Ectodermal cell (in vitro differentiated cells): ENCODE results near the gene LRP1B.

ENCODE experiments used
- H3K27ac ChIP-seq: 2 replicates; pipeline ENCODE4 v1.7.0; 2013; ENCODE audit warnings: mild to moderate bottlenecking, low read depth, low read length; ENCODE audit not compliant: insufficient read depth, poor library complexity, severe bottlenecking
- H3K27me3 ChIP-seq: 2 replicates; pipeline ENCODE4 v1.7.0; 2013; ENCODE audit warnings: mild to moderate bottlenecking, low read length; ENCODE audit not compliant: insufficient read depth, control insufficient read depth, poor library complexity, severe bottlenecking
- H3K36me3 ChIP-seq: one replicate; pipeline ENCODE4 v1.7.0; 2013; ENCODE audit warnings: low read length; ENCODE audit not compliant: control insufficient read depth, insufficient read depth
- H3K4me1 ChIP-seq: one replicate; pipeline ENCODE4 v1.7.0; 2013; ENCODE audit warnings: low read length; ENCODE audit not compliant: control insufficient read depth, insufficient read depth
- H3K4me3 ChIP-seq: 2 replicates; pipeline ENCODE4 v1.7.0; 2013; ENCODE audit warnings: low read depth, low read length, control low read depth; ENCODE audit not compliant: insufficient read depth
- H3K9me3 ChIP-seq: 2 replicates; pipeline ENCODE4 v1.7.0; 2013; ENCODE audit warnings: mild to moderate bottlenecking, low read length, moderate library complexity; ENCODE audit not compliant: control insufficient read depth
- WGBS, 2 experiments: methylation state at CpG; one replicate each; pipeline ENCODE4 v1.1.7; 2013; ENCODE audit warnings: missing lambda C conversion rate in 2 of 2; 5-methylcytosine and 5-hydroxymethylcytosine counted together

The LRP1B gene

DNA sequence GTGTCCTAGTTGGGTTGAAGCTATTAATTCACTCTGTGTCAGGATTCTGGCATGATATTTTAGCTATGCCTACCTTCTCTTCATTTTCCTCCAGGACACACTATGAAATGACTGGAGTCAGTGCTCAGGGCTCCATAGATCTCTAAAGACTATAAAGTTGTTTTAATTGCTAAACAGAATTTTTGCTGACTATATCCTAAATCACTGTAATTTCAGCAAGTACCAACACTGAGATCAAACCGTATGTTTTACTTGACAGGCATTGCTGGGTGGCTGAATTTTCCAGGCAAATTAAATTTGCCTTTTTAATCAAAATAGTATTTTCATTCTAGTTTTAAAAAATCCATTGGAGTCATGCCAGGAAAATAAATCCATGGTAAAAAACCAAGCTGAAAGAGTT, 138.1 kb downstream of the LRP1B start:
- Histone ChIP-seq H3K27me3 (no peaks in the 10 kb centered on the region), H3K4me3 (no peak overlapping the region), H3K4me1 (no peaks in the 10 kb centered on the region), H3K36me3 (no peaks in the 10 kb centered on the region), H3K27ac (no peak overlapping the region), H3K9me3 (no peaks in the 10 kb centered on the region)
- 90 to 100% methylated on average over 1 of the region's 1 CpG for WGBS, 2 experiments

DNA sequence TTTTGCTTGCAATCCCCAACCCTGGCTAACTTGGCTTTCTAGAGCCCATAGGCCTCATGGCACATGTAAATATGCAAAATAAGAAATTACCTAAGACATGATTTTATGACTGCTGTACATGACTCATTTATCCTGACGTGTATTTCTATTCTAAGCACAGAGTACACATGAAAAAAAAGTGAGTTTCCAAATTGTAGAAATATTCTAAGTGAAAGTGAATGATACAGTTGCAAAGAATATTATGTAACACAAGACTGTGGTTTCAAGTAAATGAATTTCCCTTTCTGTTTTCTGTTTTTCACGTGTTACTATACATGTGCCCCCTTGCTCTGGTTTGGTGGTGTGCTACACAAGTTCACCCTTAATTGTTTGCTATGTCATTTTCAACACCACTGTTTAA, 162.4 kb downstream of the LRP1B start:
- no peak overlapping the region for H3K27ac ChIP-seq
- no peaks in the 10 kb centered on the region for H3K9me3 ChIP-seq
- no peaks in the 10 kb centered on the region for H3K36me3 ChIP-seq
- no peak overlapping the region for H3K4me3 ChIP-seq
- H3K27me3 ChIP-seq = no peaks in the 10 kb centered on the region
- WGBS, 2 experiments = 83 to 92% methylated on average over 2 of the region's 2 CpGs
- H3K4me1 ChIP-seq = no peaks in the 10 kb centered on the region

DNA sequence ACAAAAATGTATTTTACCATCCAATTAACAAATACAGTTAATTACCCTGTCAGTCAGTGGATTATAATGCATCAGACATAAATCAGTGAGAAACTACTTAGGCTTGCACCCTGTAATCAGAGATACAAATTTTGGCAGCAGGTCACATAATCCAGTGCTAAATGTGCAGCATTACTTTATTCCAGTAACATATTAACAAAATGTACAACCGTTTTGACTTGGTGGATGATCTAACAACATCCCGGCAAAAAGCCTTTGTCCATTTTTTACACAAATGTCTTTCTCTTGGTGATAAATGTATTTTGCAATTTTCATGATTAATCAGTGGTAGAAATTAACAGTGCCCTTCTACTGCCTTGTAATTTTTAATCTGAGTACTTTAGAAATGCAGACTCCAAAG, 162.8 kb downstream of the LRP1B start:
- WGBS, 2 experiments = 93 to 100% methylated on average over 1 to 2 of the region's 2 CpGs
- no peak overlapping the region for H3K27ac ChIP-seq
- H3K4me3 ChIP-seq = no peak overlapping the region
- no peaks in the 10 kb centered on the region for H3K27me3 ChIP-seq
- no peaks in the 10 kb centered on the region for H3K9me3 ChIP-seq
- no peaks in the 10 kb centered on the region for H3K4me1 ChIP-seq
- no peaks in the 10 kb centered on the region for H3K36me3 ChIP-seq

DNA sequence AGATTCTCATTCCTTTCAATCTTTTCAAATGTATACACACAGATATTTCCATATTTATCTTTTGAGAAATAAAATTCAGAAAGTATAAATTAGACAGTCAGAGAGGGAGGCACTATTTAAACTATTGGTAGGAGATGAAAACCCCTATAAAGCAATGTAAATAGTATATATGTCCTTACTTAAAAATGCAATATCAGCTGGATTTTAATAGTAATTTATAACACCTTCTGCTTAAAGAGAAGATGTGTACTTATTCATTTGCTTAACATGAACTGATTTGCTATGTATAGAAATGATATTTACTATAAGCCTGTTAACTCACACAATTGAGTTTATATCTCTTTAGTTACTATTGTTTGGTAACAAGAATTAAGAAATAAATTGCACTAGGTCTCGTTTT, 163.3 kb downstream of the LRP1B start:
- no peak overlapping the region for H3K27ac ChIP-seq
- H3K27me3 ChIP-seq = no peaks in the 10 kb centered on the region
- H3K4me3 ChIP-seq = no peak overlapping the region
- H3K9me3 ChIP-seq = no peaks in the 10 kb centered on the region
- no peaks in the 10 kb centered on the region for H3K36me3 ChIP-seq
- WGBS, 2 experiments = no CpG with 5 or more reads among the region's 1 CpG
- H3K4me1 ChIP-seq = no peaks in the 10 kb centered on the region

DNA sequence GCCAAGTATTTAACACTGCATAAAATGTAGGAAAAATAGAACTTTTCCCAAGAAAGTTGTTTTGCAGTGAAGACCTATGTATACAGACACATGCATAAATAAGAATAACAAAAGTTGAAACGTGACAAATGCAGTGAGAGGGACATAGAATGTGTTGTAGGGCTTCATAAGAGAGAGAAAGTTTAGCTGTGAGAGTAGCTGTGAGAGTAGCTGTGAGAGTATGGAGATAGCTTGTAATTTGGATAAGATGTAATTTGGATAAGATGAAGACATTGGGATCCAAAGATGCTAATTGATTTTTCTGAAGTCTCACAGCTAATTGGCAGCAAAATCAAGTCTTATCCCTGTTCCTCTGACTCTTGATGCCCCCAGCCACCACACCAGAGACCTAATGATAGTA, 170.9 kb downstream of the LRP1B start:
- Histone ChIP-seq H3K36me3 (no peaks in the 10 kb centered on the region), H3K27me3 (no peaks in the 10 kb centered on the region), H3K9me3 (no peaks in the 10 kb centered on the region), H3K4me3 (no peak overlapping the region), H3K27ac (no peak overlapping the region), H3K4me1 (no peaks in the 10 kb centered on the region)
- 28 to 33% methylated on average over 1 of the region's 1 CpG for WGBS, 2 experiments

DNA sequence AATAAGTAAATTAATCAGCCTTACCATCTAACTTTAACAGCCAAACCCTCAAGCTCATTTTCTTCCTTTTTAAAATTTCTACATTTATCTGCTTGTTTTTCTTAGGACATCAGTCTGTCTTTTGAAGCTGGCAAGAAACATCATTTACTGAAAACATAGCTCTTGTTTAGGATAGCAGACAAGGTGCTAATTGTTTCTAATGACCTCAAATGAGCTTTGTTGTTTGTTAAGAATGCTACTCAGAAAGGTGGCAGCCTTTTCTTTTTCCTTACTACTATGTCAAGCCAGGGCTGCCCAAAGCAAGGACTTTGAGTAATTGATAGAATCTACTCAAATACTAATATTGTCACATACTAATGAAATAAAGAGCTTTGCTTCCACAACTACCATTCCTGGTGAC, 171.8 kb downstream of the LRP1B start:
- H3K27me3 ChIP-seq = no peaks in the 10 kb centered on the region
- no peaks in the 10 kb centered on the region for H3K36me3 ChIP-seq
- no peaks in the 10 kb centered on the region for H3K9me3 ChIP-seq
- H3K4me1 ChIP-seq = no peaks in the 10 kb centered on the region
- H3K27ac ChIP-seq = no peak overlapping the region
- no peak overlapping the region for H3K4me3 ChIP-seq

DNA sequence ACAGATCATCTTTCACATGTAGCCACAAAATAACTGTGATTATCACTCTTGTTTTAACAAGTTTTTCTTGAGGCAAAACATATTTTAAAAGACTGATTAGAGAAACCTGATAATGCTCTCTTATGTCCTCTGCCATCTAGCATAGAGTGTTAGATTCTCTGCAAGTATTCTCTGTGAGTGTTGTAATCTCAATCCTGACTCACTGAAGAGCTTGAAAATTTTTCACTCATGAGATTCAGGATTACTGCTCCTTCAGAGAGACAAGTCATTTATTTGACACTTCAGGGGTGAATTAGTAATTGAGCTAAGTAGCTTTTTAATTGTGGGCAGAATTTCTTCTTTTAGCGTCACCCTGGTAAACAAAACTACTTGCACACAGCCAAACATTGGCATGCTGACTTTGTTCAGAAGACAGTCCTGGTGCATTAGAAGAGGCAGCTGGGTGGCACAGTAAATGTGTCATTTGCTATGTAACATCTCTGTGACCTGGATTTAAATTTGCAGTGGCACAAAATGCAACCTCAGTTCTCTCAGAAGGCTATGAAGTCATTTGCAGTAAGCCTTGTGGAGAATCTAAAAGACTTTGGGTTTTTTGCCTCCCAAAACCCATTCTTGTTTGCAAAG, 172.9 kb downstream of the LRP1B start:
- Histone ChIP-seq H3K4me1 (no peaks in the 10 kb centered on the region), H3K4me3 (no peak overlapping the region), H3K9me3 (no peaks in the 10 kb centered on the region), H3K36me3 (no peaks in the 10 kb centered on the region), H3K27me3 (no peaks in the 10 kb centered on the region), H3K27ac (no peak overlapping the region)
- WGBS, 2 experiments = 95 to 100% methylated on average over 1 of the region's 1 CpG

DNA sequence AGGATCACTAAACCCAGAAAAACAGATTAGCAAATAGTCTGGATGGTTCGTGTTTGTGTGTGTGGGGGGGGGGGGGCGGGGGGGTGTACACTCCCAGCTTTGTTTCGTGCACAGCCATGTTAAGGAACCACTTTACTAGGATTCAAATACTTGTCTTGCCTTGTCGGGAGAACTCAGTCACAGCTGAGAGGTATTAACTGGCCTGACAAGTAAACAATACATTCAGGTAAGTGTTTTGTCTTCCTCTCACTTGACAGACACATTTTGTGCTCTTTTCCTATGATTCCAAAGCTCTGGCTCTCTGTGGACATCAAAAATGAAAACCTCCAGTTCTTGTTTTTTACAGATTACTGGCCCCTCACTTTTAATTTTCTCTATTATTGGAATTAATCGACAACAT, 173.5 kb downstream of the LRP1B start:
- Histone ChIP-seq H3K27ac (no peak overlapping the region), H3K4me3 (no peak overlapping the region), H3K9me3 (no peaks in the 10 kb centered on the region), H3K27me3 (no peaks in the 10 kb centered on the region), H3K36me3 (no peaks in the 10 kb centered on the region), H3K4me1 (no peaks in the 10 kb centered on the region)
- WGBS, 2 experiments = 75 to 84% methylated on average over 4 to 5 of the region's 5 CpGs

DNA sequence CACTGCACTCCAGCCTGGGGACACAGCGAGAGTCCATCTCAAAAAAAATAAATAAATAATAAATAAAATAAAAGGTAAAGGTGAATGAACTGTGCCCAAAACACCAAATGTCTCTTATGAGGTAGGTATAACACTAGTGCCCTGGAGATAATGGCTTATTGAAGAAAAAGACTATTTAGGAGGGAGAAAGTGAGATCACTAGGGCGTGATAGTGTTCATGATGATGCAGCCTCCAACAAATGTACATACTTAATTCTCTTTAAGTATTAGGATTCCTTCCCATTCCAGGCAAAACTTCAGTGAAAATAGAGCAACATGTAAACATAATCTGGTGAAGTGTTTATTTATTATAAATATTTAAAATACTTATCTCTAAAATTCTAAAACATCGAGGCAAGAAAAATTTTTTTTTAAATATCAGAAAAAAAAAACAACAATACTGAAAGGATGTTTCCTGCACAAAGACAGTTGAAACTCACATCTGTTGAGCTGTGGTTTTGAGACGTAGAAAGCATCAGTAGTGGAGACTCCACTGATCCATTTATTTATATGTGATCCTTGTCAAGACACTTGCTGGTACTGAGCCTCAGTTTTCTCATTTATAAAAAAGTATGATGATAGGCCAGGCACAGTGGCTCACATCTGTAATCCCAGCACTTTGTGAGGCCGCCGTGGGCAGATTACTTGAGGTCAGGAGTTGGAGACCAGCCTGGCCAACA, 183.3 kb downstream of the LRP1B start:
- Histone ChIP-seq H3K9me3 (no peaks in the 10 kb centered on the region), H3K36me3 (no peaks in the 10 kb centered on the region), H3K4me1 (no peaks in the 10 kb centered on the region), H3K4me3 (no peak overlapping the region), H3K27me3 (no peaks in the 10 kb centered on the region), H3K27ac (no peak overlapping the region)
- 83 to 87% methylated on average over 3 of the region's 6 CpGs for WGBS, 2 experiments

DNA sequence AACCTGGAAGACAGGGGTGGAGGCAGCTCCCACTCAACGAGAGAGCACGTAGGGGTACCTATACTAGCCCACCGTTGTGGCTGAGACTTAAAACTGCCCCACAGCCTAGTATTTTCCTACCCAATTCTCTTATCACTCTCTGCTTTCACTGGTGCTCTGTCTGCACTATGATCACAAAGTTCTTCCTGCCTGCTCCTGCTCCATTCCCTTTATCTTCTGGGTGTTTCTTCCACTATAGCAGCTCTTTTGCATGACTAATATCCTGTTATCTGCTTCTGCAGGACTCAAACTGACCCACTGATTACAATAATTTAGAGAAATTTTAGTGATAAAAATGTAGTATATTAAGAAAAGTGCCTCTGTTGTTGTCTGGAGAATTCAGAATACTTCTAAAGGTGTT, 184.8 kb downstream of the LRP1B start:
- H3K27me3 ChIP-seq = no peaks in the 10 kb centered on the region
- no peak overlapping the region for H3K27ac ChIP-seq
- H3K4me1 ChIP-seq = no peaks in the 10 kb centered on the region
- 78 to 80% methylated on average over 3 of the region's 3 CpGs for WGBS, 2 experiments
- H3K9me3 ChIP-seq = no peaks in the 10 kb centered on the region
- no peak overlapping the region for H3K4me3 ChIP-seq
- no peaks in the 10 kb centered on the region for H3K36me3 ChIP-seq
